ENCODE data around the gene RALGAPA2.

RALGAPA2 gene

GRCh38 chr20:20702330-20703245 is 9.9 kb downstream of the RALGAPA2 start:
- peaks cover 9 to 18% of the 10 kb centered on the region in 2 donors for H3K4me1 ChIP-seq (ENCODE audit: control insufficient read depth in 1 of 2, insufficient read depth in 2 of 2, low read length in 2 of 2)
- no peak overlapping the region for H3K4me3 ChIP-seq (ENCODE audit: low read depth in 1 of 2, low read length in 2 of 2)
- H3K9me3 ChIP-seq (ENCODE audit: control insufficient read depth in 1 of 2, low read length in 2 of 2) = peaks cover 0 to 4% of the 10 kb centered on the region in 2 donors
- no peak overlapping the region for H3K9ac ChIP-seq (ENCODE audit: low read depth in 1 of 2, low read length in 2 of 2)
- H3K27me3 ChIP-seq (ENCODE audit: control insufficient read depth in 1 of 2, insufficient read depth in 2 of 2, low read length in 2 of 2) = no peaks in the 10 kb centered on the region
- H3K27ac ChIP-seq (ENCODE audit: low read depth, low read length) = no peak overlapping the region
- no peaks in the 10 kb centered on the region for H3K36me3 ChIP-seq (ENCODE audit: control insufficient read depth in 1 of 2, insufficient read depth in 2 of 2, low read length in 2 of 2)

DNA sequence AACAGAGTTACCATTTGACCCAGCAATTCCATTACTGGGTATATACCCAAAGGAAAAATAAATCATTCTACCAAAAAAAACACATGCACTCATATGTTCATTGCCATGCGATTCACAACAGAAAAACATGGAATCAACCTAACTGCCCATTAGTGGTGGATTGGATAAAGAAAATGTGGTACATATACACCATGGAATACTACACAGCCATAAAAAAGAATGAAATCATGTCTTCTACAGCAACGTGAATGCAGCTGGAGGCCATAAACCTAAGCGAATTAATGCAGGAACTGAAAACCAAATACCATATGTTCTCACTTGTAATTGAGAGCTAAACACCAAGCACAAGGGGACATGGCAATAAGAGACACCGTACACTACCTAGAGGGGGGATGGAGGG is 12.5 kb downstream of the RALGAPA2 start:
- peaks cover 0 to 4% of the 10 kb centered on the region in 2 donors for H3K9me3 ChIP-seq (ENCODE audit: control insufficient read depth in 1 of 2, low read length in 2 of 2)
- no peaks in the 10 kb centered on the region for H3K27me3 ChIP-seq (ENCODE audit: control insufficient read depth in 1 of 2, insufficient read depth in 2 of 2, low read length in 2 of 2)
- no peak overlapping the region for H3K4me3 ChIP-seq (ENCODE audit: low read depth in 1 of 2, low read length in 2 of 2)
- H3K27ac ChIP-seq (ENCODE audit: low read depth, low read length) = no peak overlapping the region
- no peak overlapping the region for H3K9ac ChIP-seq (ENCODE audit: low read depth in 1 of 2, low read length in 2 of 2)
- peaks cover 6 to 8% of the 10 kb centered on the region in 2 donors for H3K4me1 ChIP-seq (ENCODE audit: control insufficient read depth in 1 of 2, insufficient read depth in 2 of 2, low read length in 2 of 2)
- H3K36me3 ChIP-seq (ENCODE audit: control insufficient read depth in 1 of 2, insufficient read depth in 2 of 2, low read length in 2 of 2) = no peaks in the 10 kb centered on the region

DNA sequence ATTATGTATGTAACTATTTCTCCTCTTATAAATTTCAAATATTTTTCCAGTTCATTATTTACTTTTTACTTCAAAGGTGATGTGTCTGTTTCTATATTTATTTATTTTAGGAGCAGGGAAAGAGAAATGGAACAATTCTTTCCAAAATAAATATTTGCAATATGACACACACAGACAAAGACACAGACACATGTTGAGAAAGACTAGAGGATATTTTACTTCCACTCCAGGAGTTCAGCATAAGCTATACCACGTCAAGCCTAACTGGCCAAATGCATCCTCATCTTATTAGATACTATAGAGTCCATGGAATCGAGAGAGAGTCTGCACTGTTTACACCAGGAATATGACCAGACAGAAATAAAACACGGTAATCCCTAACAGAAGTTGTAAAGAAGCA is 13.3 kb downstream of the RALGAPA2 start:
- Histone ChIP-seq H3K9ac (ENCODE audit: low read depth in 1 of 2, low read length in 2 of 2) (no peak overlapping the region), H3K9me3 (ENCODE audit: control insufficient read depth in 1 of 2, low read length in 2 of 2) (peaks cover 0 to 4% of the 10 kb centered on the region in 2 donors), H3K27ac (ENCODE audit: low read depth, low read length) (no peak overlapping the region), H3K4me3 (ENCODE audit: low read depth in 1 of 2, low read length in 2 of 2) (no peak overlapping the region), H3K27me3 (ENCODE audit: control insufficient read depth in 1 of 2, insufficient read depth in 2 of 2, low read length in 2 of 2) (no peaks in the 10 kb centered on the region), H3K4me1 (ENCODE audit: control insufficient read depth in 1 of 2, insufficient read depth in 2 of 2, low read length in 2 of 2) (peaks cover 6 to 8% of the 10 kb centered on the region in 2 donors), H3K36me3 (ENCODE audit: control insufficient read depth in 1 of 2, insufficient read depth in 2 of 2, low read length in 2 of 2) (no peaks in the 10 kb centered on the region)

- H3K27me3 ChIP-seq (ENCODE audit: control insufficient read depth in 1 of 2, insufficient read depth in 2 of 2, low read length in 2 of 2) = no peaks in the 10 kb centered on the region
- H3K27ac ChIP-seq (ENCODE audit: low read depth, low read length) = no peak overlapping the region
- H3K4me3 ChIP-seq (ENCODE audit: low read depth in 1 of 2, low read length in 2 of 2) = no peak overlapping the region
- no peaks in the 10 kb centered on the region for H3K36me3 ChIP-seq (ENCODE audit: control insufficient read depth in 1 of 2, insufficient read depth in 2 of 2, low read length in 2 of 2)
- H3K9me3 ChIP-seq (ENCODE audit: control insufficient read depth in 1 of 2, low read length in 2 of 2) = peaks cover 0 to 4% of the 10 kb centered on the region in 2 donors
- H3K4me1 ChIP-seq (ENCODE audit: control insufficient read depth in 1 of 2, insufficient read depth in 2 of 2, low read length in 2 of 2) = peaks cover 6 to 8% of the 10 kb centered on the region in 2 donors
- no peak overlapping the region for H3K9ac ChIP-seq (ENCODE audit: low read depth in 1 of 2, low read length in 2 of 2)
Measured at GRCh38 chr20:20697325-20697845, 15.1 kb downstream of the RALGAPA2 start.

- H3K27ac ChIP-seq (ENCODE audit: low read depth, low read length) = no peak overlapping the region
- H3K9me3 ChIP-seq (ENCODE audit: control insufficient read depth in 1 of 2, low read length in 2 of 2) = peaks cover 0 to 4% of the 10 kb centered on the region in 2 donors
- no peak overlapping the region for H3K4me3 ChIP-seq (ENCODE audit: low read depth in 1 of 2, low read length in 2 of 2)
- H3K36me3 ChIP-seq (ENCODE audit: control insufficient read depth in 1 of 2, insufficient read depth in 2 of 2, low read length in 2 of 2) = no peaks in the 10 kb centered on the region
- peaks cover 6 to 8% of the 10 kb centered on the region in 2 donors for H3K4me1 ChIP-seq (ENCODE audit: control insufficient read depth in 1 of 2, insufficient read depth in 2 of 2, low read length in 2 of 2)
- H3K9ac ChIP-seq (ENCODE audit: low read depth in 1 of 2, low read length in 2 of 2) = no peak overlapping the region
- H3K27me3 ChIP-seq (ENCODE audit: control insufficient read depth in 1 of 2, insufficient read depth in 2 of 2, low read length in 2 of 2) = no peaks in the 10 kb centered on the region
Measured at GRCh38 chr20:20695250-20695816, 17.1 kb downstream of the RALGAPA2 start.

- no peaks in the 10 kb centered on the region for H3K27me3 ChIP-seq (ENCODE audit: control insufficient read depth in 1 of 2, insufficient read depth in 2 of 2, low read length in 2 of 2)
- no peak overlapping the region for H3K9ac ChIP-seq (ENCODE audit: low read depth in 1 of 2, low read length in 2 of 2)
- no peak overlapping the region for H3K27ac ChIP-seq (ENCODE audit: low read depth, low read length)
- H3K4me1 ChIP-seq (ENCODE audit: control insufficient read depth in 1 of 2, insufficient read depth in 2 of 2, low read length in 2 of 2) = peaks cover 6 to 8% of the 10 kb centered on the region in 2 donors
- no peaks in the 10 kb centered on the region for H3K36me3 ChIP-seq (ENCODE audit: control insufficient read depth in 1 of 2, insufficient read depth in 2 of 2, low read length in 2 of 2)
- no peak overlapping the region for H3K4me3 ChIP-seq (ENCODE audit: low read depth in 1 of 2, low read length in 2 of 2)
- no peaks in the 10 kb centered on the region for H3K9me3 ChIP-seq (ENCODE audit: control insufficient read depth in 1 of 2, low read length in 2 of 2)
Measured at GRCh38 chr20:20694591-20694990, 17.9 kb downstream of the RALGAPA2 start.

- H3K4me1 ChIP-seq (ENCODE audit: control insufficient read depth in 1 of 2, insufficient read depth in 2 of 2, low read length in 2 of 2) = peaks cover 3% of the 10 kb centered on the region in 2 donors
- no peaks in the 10 kb centered on the region for H3K9me3 ChIP-seq (ENCODE audit: control insufficient read depth in 1 of 2, low read length in 2 of 2)
Measured at GRCh38 chr20:20692587-20692986, 19.9 kb downstream of the RALGAPA2 start.

GRCh38 chr20:20691477-20692235 is 20.8 kb downstream of the RALGAPA2 start:
- Histone ChIP-seq H3K4me3 (ENCODE audit: low read depth in 1 of 2, low read length in 2 of 2) (no peak overlapping the region), H3K4me1 (ENCODE audit: control insufficient read depth in 1 of 2, insufficient read depth in 2 of 2, low read length in 2 of 2) (no peaks in the 10 kb centered on the region), H3K9me3 (ENCODE audit: control insufficient read depth in 1 of 2, low read length in 2 of 2) (no peaks in the 10 kb centered on the region), H3K36me3 (ENCODE audit: control insufficient read depth in 1 of 2, insufficient read depth in 2 of 2, low read length in 2 of 2) (no peaks in the 10 kb centered on the region), H3K27ac (ENCODE audit: low read depth, low read length) (no peak overlapping the region), H3K9ac (ENCODE audit: low read depth in 1 of 2, low read length in 2 of 2) (no peak overlapping the region), H3K27me3 (ENCODE audit: control insufficient read depth in 1 of 2, insufficient read depth in 2 of 2, low read length in 2 of 2) (no peaks in the 10 kb centered on the region)

More at GRCh38 chr20:20692587-20692986, 19.9 kb downstream of the RALGAPA2 start:
- Histone ChIP-seq H3K9ac (ENCODE audit: low read depth in 1 of 2, low read length in 2 of 2) (no peak overlapping the region), H3K27ac (ENCODE audit: low read depth, low read length) (no peak overlapping the region), H3K36me3 (ENCODE audit: control insufficient read depth in 1 of 2, insufficient read depth in 2 of 2, low read length in 2 of 2) (no peaks in the 10 kb centered on the region), H3K27me3 (ENCODE audit: control insufficient read depth in 1 of 2, insufficient read depth in 2 of 2, low read length in 2 of 2) (no peaks in the 10 kb centered on the region), H3K4me3 (ENCODE audit: low read depth in 1 of 2, low read length in 2 of 2) (no peak overlapping the region)

GRCh38 chr20:20690676-20691476 is 21.6 kb downstream of the RALGAPA2 start:
- Histone ChIP-seq H3K4me3 (ENCODE audit: low read depth in 1 of 2, low read length in 2 of 2) (no peak overlapping the region), H3K27me3 (ENCODE audit: control insufficient read depth in 1 of 2, insufficient read depth in 2 of 2, low read length in 2 of 2) (no peaks in the 10 kb centered on the region), H3K9me3 (ENCODE audit: control insufficient read depth in 1 of 2, low read length in 2 of 2) (no peaks in the 10 kb centered on the region), H3K9ac (ENCODE audit: low read depth in 1 of 2, low read length in 2 of 2) (no peak overlapping the region), H3K27ac (ENCODE audit: low read depth, low read length) (no peak overlapping the region), H3K4me1 (ENCODE audit: control insufficient read depth in 1 of 2, insufficient read depth in 2 of 2, low read length in 2 of 2) (peaks cover 0 to under 1% of the 10 kb centered on the region in 2 donors), H3K36me3 (ENCODE audit: control insufficient read depth in 1 of 2, insufficient read depth in 2 of 2, low read length in 2 of 2) (no peaks in the 10 kb centered on the region)

Data from duodenal mucosa (tissue), 2 donors.